Embryonic facial prominence (tissue), 1 donor: ENCODE results near the gene PDE4D.
"Not testable (repeated sequence)": the region's sequence is repeated elsewhere in the genome, so short reads cannot be mapped to it uniquely, and the experiment has no call there.

Experiments used
- DNase-seq: peaks from one replicate; pipeline ENCODE4 v3.0.0-alpha.2; 2016; ENCODE audit errors: extremely low spot score

The PDE4D gene

GRCh38 chr5:58979090-58979489 is 914.4 kb downstream of the PDE4D start:
- no peak for DNase-seq

GRCh38 chr5:58974601-58975000 is 918.9 kb downstream of the PDE4D start:
- no peak for DNase-seq

GRCh38 chr5:58974083-58974482 is 919.4 kb downstream of the PDE4D start:
- DNase-seq: no peak

DNA sequence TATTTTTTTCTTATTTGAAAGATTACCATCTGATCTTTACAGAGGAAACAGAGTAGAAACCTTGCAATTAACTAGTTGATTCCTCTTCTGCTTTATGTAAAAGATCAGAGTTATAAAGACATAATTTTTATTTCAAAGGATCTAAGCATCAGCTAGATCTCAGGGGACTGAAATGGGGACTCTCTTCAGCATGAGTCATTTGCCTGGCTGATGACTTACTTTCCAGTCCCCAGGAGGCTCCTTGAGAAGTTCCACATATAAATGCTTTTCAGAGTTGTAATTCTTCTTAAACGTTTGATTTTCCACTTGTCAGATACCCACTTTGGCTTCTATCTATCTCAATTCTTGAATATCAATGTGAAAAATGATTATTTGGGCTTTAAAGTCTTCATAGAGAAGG is 921.2 kb downstream of the PDE4D start:
- no peak for DNase-seq

GRCh38 chr5:58970766-58971165 is 922.8 kb downstream of the PDE4D start:
- no peak for DNase-seq

- DNase-seq: no peak
Measured at GRCh38 chr5:58969795-58970194, 923.7 kb downstream of the PDE4D start.

DNA sequence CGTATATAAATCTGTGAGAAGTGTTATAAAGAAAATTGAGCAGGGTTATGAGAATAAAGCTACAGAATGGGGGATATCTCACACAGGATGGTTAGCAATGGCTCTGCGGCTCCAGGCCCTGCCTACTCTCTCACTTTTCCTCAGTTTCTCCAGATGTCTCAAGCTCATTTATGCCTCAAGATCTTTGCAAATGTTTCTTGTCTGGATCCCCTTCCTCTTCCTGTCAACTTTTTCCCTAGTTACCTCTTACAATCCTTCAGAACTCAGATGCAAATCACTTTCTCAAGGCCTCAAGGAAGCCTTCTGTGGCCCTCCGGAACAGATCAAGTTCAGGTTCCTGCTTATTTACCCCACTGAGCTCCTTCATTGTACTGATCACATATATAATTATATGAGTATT is 924.3 kb downstream of the PDE4D start:
- no peak for DNase-seq

- no peak for DNase-seq
Measured at GRCh38 chr5:58968350-58968749, 925.2 kb downstream of the PDE4D start.

DNA sequence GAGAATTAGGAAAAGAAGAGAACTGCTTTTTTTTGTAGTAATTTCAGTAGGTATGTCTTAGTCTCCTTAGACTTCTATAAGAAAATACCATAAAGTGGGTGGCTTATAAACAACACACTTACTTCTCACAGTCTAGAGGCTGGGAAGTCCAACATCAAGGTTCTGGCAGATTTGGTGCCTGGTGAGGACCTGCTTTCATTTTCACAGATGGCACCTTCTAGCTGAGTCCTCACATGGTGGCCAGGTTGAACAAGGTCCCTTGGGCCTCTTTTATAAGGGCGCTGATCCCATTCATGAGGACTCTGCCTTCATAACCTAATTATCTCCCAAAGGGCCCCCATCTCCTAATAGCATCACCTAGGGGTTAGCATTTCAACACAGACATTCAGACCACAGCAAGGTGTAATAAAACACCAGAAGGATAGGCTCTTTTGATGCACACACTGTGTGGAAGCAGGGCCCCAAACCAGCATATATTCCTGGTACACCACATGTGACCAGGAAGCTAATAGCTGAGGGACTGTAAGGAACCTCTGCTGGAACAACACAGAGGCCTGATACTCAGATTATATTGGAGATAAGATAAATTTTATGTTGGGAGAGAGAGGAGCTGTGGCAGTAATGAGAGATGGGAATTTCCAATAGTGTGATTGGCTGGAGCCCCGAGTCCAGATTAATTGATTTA is 925.8 kb downstream of the PDE4D start:
- DNase-seq: no peak

GRCh38 chr5:58965677-58966414 is 927.7 kb downstream of the PDE4D start:
- DNase-seq: no peak

GRCh38 chr5:58963821-58964220 is 929.7 kb downstream of the PDE4D start:
- no peak for DNase-seq

DNA sequence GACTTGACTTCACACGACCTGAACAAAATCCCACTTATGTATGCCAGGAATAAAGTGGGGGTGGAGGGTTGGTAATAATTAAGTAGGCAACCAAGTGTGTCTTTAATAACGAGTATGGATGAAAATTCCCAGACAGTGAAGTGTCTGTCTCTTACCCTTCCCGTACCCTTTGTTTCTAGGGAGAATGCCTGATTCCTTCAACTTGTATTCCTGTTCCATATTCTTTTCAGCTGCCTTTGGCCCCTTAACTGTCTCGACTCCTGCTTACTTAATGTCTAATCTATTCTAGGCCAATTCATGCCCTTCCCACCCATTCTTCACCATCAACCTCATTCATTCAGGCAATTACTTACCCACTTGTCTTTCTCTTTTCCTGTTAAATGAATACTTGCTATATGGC is 930.2 kb downstream of the PDE4D start:
- DNase-seq: no peak

DNA sequence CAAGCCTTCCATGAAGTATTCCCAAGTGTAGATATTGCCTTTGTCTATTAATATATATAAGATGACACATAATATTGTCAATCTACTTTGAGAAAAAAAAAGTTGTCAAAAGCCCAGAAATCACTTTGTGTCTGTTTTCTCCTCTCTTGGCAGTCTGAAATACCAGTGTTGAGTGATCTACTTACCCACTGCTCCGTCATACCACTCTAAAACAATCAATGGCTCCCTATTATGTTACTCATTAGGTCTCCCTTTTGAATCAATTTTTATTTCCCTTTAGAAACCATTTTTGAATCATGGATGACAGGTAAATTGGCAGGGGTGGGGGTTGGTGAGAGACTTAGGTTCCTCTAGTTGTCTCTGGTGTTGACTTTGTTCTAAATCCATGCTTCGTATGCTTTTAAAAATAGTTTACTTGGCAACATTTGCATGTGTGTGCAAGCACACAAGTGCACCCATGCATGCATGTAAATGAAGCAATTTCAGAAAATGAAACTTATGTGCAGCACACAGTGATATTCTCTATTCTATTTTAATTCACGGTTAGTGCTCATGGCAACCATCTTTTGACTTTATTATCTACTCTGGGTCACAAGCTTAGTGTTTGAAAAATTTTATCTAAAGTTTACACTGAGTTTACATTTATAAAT is 931.8 kb downstream of the PDE4D start:
- DNase-seq: no peak

DNA sequence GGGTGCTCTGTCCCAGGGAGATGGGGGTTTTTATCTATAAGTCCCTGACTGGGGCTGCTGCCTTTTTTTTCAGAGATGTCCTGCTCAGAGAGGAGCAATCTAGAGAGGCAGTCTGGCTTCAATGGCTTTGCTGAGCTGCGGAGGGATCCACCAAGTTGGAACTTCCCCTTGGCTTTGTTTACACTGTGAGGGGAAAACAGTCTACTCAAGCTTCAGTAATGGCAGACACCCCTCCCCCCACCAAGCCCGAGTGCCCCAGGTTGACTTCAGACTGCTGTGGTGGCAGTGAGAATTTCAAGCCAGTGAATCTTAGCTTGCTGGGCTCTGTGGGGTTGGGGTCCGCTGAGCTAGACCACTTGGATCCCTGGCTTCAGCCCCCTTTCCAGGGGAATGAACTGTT is 934.8 kb downstream of the PDE4D start:
- no peak for DNase-seq

- not testable (repeated sequence) for DNase-seq
Measured at GRCh38 chr5:58953218-58953617, 940.3 kb downstream of the PDE4D start.

DNA sequence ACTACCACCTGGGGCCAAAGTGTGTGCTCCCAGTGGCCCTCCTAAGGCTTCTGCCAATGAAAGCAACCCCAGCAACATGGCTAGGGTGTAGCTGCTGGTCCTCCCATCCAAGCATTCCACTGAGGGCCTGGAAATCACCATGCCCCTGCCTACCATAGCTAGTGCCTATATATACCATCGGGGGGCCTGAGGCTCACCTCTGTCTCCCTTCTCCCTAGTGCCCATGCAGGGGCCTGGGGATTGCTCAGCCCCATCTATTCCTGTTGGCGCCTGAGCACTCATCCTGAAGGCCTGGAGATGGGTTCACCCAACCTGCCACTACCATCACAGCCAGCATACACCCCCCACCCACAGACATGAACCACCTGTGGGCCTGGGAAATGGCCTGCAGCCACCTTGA is 943.3 kb downstream of the PDE4D start:
- no peak for DNase-seq

DNA sequence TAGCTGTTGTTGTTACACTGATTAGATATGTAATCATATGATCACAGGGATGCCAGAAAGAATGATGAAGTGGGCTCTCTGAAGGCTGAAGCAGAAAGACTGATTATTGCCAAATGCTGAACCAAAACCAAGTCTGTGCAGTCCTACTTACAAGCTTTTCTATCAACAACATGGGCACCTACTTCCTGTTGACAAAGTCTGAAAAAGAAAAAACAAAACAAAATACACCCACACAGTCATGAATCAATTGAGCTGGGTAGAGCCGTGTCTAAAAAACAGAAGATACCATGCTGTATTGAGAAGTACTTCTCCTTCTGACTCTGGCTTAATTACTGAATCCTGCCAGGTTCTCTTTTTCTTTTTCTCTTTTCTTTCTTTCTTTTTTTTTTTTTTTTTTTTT is 947.3 kb downstream of the PDE4D start:
- DNase-seq: no peak

GRCh38 chr5:58944221-58944620 is 949.3 kb downstream of the PDE4D start:
- no peak for DNase-seq

- DNase-seq: no peak
Measured at GRCh38 chr5:58940446-58940845, 953.1 kb downstream of the PDE4D start.

- DNase-seq: no peak
Measured at GRCh38 chr5:58939664-58940063, 953.9 kb downstream of the PDE4D start.

DNA sequence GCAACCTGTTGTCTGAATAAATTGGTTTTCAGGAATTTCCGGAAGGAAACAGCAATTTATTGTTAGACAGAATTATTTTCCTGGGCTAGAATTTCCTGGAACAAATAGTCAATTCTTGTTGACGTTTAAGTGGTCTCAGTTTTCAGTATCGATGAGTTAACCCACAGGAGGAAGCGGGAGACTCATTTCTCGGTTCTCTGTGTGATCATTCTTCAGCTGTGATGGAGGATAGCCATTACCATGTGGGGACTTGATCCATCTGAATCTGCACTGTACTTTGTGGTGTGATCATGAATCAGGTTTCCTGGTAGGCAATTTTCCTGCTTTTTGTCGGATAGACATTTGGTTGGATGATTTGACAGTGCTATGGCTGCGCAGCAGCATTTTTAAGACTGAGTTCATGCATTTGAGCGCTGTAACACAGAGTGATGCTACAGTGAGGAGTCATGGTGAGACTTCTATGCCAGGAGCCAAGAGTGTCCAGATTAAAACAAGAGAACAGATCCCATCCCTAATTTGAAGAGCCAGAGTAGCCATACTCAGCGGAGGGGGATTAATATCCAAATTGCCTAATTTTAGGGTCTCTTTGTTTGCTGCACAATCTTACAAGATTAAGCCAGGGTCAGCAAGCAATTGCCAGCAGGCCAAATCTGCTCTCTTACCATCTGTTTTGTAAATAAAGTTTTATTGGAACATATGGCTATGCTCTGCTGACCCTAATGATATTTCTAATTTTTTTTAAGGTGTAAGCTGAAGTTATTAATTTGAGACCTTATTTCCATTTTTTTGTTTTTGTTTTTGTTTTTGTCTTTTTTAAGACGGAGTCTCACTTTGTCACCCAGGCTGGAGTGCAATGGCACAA is 954.7 kb downstream of the PDE4D start:
- no peak for DNase-seq

DNA sequence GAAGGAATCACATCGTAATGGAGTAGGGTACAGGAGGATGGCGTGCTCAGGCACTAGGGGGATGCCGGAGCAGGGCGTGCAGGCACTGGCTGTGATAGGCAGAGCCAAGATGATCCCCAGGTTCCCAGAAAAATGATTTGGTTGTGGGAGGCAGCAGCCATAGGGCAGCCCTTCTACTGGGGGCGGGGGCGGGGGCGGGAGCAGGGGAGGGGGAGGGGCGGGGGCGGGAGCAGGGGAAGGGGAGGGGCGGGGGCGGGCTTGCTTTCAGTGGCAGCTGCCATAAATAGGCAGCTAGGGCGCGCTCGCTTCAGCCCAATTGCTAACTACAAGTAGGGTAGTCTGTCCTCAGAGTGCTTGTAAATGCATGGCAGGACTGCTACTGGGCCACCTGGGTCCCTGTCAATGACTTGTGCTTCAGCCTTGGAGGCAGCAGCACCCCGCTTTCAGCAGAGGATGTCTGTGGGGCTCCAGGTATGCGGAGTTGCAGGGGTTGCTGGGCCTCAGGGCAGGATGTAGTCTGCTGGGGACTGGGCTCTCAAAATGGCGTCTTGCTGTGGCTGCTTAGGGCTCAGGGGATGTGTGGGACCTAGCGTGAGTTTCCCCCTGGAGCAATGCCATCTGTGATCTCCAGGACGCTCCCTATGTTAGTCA is 956.4 kb downstream of the PDE4D start:
- DNase-seq: no peak
